NCI-H187 (cell line): ENCODE data around the gene CDK5R1.
"Not testable (repeated sequence)": the region's sequence is repeated elsewhere in the genome, so short reads cannot be mapped to it uniquely, and the experiment has no call there.

Experiments used
- DNase-seq, 2 experiments: peaks; one replicate each; lab custom pipeline; 2025; lab: John Stamatoyannopoulos, UW

Gene CDK5R1

DNA sequence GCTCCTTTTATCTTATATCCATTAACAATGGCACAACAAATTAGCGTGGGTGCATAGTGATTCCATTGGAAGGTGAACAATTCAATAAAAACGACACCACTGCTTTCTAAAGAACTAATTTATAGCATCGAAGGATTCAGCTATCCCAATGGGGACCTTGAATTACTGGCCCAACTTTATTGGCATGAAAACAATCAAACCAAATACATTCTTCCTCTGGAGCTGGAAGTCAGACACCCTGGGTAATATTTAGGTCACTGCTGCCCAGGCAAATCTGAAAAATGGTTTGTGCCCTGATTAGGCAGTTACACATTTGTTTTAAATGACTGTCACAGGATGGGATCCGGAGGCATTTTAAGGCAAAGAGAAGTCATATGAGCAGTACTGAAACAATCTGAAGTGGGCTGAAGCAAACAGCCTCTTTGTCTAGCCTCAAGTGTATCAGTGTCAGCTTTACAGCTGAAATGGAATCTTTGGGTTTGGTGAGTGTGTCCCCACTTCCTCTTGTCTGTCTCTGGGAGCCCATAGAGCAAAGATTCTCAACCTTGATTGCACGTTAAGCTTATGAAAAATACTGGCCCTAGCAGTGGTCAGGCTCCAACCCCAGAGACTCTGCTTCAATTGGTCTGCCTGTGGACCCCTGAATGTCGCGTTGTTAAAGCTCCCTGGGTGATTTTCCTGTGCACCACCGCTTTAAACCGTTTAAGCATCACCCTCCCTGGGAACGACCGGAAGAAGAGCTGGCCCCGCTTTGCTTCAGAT lies 30.3 kb downstream of the CDK5R1 start:
- DNase-seq, result no peak

DNA sequence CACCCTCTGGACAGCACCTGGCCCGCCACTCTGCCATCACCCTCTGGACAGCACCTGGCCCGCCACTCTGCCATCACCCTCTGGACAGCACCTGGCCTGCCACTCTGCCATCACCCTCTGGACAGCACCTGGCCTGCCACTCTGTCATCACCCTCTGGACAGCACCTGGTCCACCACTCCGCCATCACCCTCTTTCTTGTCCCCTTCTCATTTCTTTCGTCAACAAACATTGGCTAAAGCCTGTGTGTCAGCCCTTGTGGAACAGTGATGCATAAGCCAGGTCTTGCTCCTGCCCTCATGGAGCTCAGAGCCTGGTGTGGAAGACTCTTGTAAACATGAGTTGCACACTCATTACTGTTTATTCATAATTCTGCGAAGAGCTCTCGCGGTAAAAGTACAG lies 31.2 kb downstream of the CDK5R1 start:
- DNase-seq, result no peak

DNA sequence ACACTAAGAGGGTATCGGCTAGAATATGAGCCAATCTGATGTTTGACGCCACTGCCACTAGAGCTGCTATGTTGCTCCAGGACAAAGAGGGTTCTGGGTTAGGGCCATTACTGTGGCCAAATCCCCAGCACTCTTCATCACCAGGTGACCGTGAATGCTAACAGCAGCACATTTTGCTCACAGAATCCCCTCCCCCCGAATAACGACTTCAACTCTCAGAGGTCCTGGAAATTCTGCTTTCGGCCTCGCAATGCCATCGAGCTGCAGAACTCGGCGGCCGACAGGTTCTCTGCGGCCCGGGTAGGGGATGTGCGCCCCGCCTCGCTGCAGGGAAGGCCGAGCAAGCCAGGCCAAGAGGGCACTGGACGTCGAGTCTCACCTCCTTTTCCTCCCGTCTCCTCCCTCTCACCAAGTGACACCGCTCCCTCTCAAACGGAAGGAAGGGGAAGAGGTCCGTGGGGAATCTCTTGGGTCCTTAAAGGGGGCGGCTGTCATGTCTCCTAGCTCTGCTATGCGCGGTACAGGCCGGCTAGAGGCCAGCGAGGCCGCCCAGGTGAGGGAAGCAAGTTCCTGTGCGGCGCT lies 31.9 kb downstream of the CDK5R1 start:
- no peak for DNase-seq

GRCh38 chr17:32519228-32520103 lies 32.7 kb downstream of the CDK5R1 start:
- no peak for DNase-seq

- DNase-seq, result no peak
Measured at GRCh38 chr17:32520104-32520701, 33.4 kb downstream of the CDK5R1 start.

DNA sequence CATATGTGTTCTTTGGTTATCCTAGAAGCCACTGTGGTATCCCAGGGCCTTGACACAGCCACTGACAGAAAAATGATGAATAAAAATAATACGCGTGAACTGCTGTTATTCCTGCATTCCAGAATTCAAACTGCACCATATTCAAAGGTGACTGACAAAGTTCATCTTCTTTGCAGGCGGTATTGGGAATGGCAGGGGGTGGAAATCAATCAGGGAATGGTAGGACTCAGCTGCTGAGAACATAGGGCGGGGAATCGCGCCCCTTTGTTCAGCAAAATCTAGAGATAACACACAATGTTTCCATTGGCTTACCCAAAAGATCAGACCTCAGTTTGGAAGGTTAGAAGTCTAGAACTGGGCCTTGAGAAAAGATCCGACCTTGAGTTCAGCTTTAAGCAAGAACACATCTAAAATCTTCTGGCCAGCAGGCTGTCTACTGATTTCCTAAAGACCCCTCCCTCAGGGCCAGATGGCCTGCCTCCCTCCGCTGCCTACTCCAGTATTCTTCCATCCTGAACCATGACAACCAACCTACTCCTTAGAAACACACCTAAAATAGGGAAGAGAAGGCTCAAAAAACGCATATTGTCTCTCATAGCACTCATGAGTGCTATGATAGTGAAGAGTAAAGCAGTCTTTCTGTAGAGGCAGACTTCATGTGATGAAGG lies 34.1 kb downstream of the CDK5R1 start:
- DNase-seq, result no peak

- DNase-seq, result no peak
Measured at GRCh38 chr17:32523017-32523680, 36.4 kb downstream of the CDK5R1 start.

DNA sequence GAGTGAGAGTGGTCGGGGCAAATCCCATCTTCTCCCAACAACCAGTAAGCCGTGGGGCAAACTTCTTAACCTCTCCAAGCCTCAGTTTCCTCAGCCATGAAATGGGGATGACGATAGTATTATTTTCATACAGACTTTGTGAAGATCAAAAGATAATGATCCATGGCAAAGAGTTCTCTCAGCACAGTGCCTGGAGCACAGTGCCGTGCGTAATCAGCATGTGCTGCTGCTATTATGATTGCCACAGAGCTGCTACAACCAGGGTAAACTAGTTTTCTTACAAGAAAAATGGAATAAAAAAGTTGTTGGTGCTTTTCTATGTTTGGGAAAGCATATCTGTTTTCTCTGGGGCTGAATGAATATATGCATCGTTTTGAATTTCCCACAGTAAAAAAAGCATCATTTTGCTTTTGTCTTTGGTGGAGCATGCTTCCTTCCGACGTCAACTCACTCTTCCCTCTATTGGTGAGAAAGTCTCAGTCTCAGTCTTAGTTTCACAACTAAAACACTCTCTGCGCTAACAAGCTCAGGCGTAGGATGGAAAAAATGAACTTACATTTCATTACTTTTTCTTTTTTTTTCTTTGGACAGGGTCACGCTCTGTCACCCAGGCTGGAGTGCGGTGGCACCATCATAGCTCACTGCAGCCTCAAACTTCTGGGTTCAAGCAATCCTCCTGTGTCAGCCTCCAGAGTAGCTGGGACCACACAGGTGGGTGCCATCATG lies 37.2 kb downstream of the CDK5R1 start:
- DNase-seq, result no peak

GRCh38 chr17:32524553-32524880 lies 37.7 kb downstream of the CDK5R1 start:
- not testable (repeated sequence) for DNase-seq

- DNase-seq, result no peak
Measured at GRCh38 chr17:32525122-32525521, 38.3 kb downstream of the CDK5R1 start.

- DNase-seq, result no peak
Measured at GRCh38 chr17:32527146-32527545, 40.4 kb downstream of the CDK5R1 start.

DNA sequence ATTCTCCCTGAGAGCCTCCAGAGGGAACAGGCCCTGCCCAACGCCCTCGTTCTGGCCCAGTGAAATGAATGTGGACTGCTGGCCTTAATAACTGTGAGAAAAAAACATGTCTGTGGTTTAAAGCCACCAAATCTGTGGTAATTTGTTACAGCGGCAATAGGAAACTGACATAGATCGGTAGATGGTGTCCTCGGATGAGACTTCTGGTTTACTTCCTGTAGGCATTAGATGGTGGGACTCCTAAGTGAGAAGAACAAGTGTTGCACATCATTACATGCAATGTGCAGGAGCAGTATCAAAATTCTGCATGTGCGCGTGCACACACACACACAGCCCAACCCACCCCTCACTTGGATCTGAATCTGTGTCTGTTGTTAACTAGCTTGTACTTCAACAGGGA lies 42.0 kb downstream of the CDK5R1 start:
- no peak for DNase-seq

DNA sequence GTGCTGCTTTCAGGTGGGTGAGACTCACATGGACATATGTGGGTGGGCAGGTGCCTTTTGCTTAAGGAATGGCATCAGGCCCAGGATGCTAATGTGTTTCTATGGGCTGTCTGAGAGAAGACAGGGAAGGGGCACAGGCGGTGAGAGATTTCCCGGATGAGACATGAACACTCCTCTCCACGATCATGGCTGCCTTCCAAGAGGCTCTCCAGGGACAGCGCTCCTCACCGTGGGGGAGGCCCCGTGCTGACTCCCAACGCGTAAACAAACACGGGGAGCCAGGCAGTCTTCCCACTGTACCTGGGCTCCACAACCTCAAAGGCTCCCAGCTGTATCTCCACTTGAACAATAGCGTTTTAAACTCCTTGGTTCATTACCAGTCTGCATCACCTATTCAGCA lies 42.8 kb downstream of the CDK5R1 start:
- peak in 1 of 2 experiments; percentile 31 for DNase-seq

GRCh38 chr17:32533296-32533695 lies 46.5 kb downstream of the CDK5R1 start:
- DNase-seq, result no peak

- no peak for DNase-seq
Measured at GRCh38 chr17:32536736-32537643, 50.2 kb downstream of the CDK5R1 start.
